Suprapubic skin (tissue), 4 donors: Measurements from ENCODE around the gene ABCD3. TPM values are rescaled to one million over a fixed set of nuclear protein-coding genes. Genes with fewer than 3 reads are reported as not detected.
"Not testable (repeated sequence)": the region's sequence is repeated elsewhere in the genome, so short reads cannot be mapped to it uniquely, and the experiment has no call there.

Experiments used
- DNase-seq, 2 donors: peaks; one replicate each; pipeline ENCODE4 v3.0.0-alpha.2; 2019; ENCODE audit warnings: low spot score in 2 of 2
- H3K27ac ChIP-seq: fragments of 200-600 bp; sonication (generic); one replicate; pipeline ENCODE4 v1.5.1; 2019
- H3K27me3 ChIP-seq: fragments of 200-600 bp; sonication (generic); one replicate; pipeline ENCODE4 v1.5.1; 2019
- H3K36me3 ChIP-seq: fragments of 200-600 bp; sonication (generic); one replicate; pipeline ENCODE4 v1.5.1; 2019
- H3K4me1 ChIP-seq: fragments of 200-600 bp; sonication (generic); one replicate; pipeline ENCODE4 v1.5.1; 2019
- H3K4me3 ChIP-seq: fragments of 200-600 bp; sonication (generic); one replicate; pipeline ENCODE4 v1.5.1; 2019; ENCODE audit warnings: mild to moderate bottlenecking
- H3K9me3 ChIP-seq: fragments of 200-600 bp; sonication (generic); one replicate; pipeline ENCODE4 v1.5.1; 2019
- EP300 ChIP-seq: sonication (generic); formaldehyde crosslinking; IDR thresholded peaks from one replicate; pipeline ENCODE4 v1.6.1; 2017; ENCODE audit warnings: antibody characterized with exemption
- POLR2A ChIP-seq, 2 donors: fragments of 450-650 bp; IDR thresholded peaks; one replicate each; pipeline ENCODE4 v1.6.1; 2017; ENCODE audit warnings: antibody characterized with exemption in 2 of 2, mild to moderate bottlenecking in 2 of 2, moderate library complexity in 2 of 2
- POLR2AphosphoS5 ChIP-seq, 3 donors: sonication (generic); formaldehyde crosslinking; IDR thresholded peaks; one replicate each; pipeline ENCODE4 v1.6.1; 2017; ENCODE audit warnings: antibody characterized with exemption in 3 of 3
- WGBS: methylation state at CpG from one replicate; pipeline ENCODE4 v1.1.5; 2018; 5-methylcytosine and 5-hydroxymethylcytosine counted together
- total RNA-seq, 4 donors: library from RNA; depleted of rRNA; stranded (reverse); fragments of >200 nt; gene quantifications; one replicate each; pipeline ENCODE4 v1.1.0, GENCODE V29; 2016
- TF ChIP-seq, protein P1 (sequence below), 2 donors: fragments of 200-600 bp in 1 of 2; fragments of 450-650 bp in 1 of 2; sonication (generic) in 1 of 2; IDR thresholded peaks; one replicate each; pipeline ENCODE4 v1.5.1; 2016 to 2019; ENCODE audit warnings: antibody characterized with exemption in 2 of 2, mild to moderate bottlenecking in 1 of 2, moderate library complexity in 1 of 2

ABCD3 gene
- total RNA-seq, 4 donors from 2014 or later, result 27.6 to 46.5 (median 39.8) TPM

DNA sequence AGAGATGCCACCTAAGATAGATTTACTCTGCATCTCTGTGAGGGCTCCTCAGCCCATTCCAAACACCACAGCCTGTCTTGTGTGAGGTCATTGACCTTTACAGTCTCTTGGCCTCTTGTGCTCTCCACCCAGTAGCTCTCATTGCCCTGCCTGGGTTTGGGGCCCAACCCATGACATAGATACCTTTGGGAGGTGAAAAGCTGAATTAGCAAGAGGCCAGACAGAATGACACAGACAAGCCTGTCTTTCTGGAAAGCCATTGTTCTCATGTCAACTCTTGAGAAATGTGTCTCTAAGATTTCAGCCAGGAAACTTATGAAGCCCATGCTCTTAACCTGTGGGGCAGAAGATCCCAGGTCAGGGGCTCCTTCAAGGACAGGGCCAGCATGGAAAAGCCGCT lies 141.7 kb downstream of the ABCD3 start:
- 86% methylated on average over 1 of the region's 1 CpG for WGBS
- Histone ChIP-seq H3K27me3 (no peaks in the 10 kb centered on the region), H3K36me3 (no peaks in the 10 kb centered on the region), H3K4me1 (no peaks in the 10 kb centered on the region), H3K27ac (no peak overlapping the region), H3K4me3 (no peak overlapping the region), H3K9me3 (no peaks in the 10 kb centered on the region)
- DNase-seq, result no peak
- TF ChIP-seq POLR2AphosphoS5 (IDR thresholded peaks at IDR 0.05), result no peak
- TF ChIP-seq EP300, result no peak
- TF ChIP-seq, protein P1, sequence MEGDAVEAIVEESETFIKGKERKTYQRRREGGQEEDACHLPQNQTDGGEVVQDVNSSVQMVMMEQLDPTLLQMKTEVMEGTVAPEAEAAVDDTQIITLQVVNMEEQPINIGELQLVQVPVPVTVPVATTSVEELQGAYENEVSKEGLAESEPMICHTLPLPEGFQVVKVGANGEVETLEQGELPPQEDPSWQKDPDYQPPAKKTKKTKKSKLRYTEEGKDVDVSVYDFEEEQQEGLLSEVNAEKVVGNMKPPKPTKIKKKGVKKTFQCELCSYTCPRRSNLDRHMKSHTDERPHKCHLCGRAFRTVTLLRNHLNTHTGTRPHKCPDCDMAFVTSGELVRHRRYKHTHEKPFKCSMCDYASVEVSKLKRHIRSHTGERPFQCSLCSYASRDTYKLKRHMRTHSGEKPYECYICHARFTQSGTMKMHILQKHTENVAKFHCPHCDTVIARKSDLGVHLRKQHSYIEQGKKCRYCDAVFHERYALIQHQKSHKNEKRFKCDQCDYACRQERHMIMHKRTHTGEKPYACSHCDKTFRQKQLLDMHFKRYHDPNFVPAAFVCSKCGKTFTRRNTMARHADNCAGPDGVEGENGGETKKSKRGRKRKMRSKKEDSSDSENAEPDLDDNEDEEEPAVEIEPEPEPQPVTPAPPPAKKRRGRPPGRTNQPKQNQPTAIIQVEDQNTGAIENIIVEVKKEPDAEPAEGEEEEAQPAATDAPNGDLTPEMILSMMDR (IDR thresholded peaks at IDR 0.05), result no peak
- TF ChIP-seq POLR2A (IDR thresholded peaks at IDR 0.05), result no peak

DNA sequence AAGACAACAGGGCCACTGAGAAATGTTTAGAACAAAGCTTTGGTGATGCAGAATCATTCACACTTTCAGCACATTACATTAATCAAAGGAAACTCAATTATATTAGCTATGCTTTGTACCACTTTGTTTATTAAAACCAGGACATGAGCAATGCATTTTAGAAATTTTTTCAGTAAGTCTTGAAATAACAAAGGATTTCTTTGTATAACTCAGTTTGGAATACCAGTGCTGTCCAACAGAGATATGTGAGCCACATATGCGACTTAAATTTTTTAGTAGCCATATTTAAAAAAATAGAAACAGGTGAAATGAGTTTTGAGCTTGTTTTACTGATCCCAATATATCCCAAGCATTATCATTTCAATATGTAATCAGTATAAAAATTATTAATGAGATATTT lies 142.1 kb downstream of the ABCD3 start:
- Histone ChIP-seq H3K4me1 (no peaks in the 10 kb centered on the region), H3K27ac (no peak overlapping the region), H3K4me3 (no peak overlapping the region), H3K27me3 (no peaks in the 10 kb centered on the region), H3K36me3 (no peaks in the 10 kb centered on the region), H3K9me3 (no peaks in the 10 kb centered on the region)
- TF ChIP-seq EP300, result no peak
- no peak for DNase-seq
- 62% methylated on average over 1 of the region's 1 CpG for WGBS

DNA sequence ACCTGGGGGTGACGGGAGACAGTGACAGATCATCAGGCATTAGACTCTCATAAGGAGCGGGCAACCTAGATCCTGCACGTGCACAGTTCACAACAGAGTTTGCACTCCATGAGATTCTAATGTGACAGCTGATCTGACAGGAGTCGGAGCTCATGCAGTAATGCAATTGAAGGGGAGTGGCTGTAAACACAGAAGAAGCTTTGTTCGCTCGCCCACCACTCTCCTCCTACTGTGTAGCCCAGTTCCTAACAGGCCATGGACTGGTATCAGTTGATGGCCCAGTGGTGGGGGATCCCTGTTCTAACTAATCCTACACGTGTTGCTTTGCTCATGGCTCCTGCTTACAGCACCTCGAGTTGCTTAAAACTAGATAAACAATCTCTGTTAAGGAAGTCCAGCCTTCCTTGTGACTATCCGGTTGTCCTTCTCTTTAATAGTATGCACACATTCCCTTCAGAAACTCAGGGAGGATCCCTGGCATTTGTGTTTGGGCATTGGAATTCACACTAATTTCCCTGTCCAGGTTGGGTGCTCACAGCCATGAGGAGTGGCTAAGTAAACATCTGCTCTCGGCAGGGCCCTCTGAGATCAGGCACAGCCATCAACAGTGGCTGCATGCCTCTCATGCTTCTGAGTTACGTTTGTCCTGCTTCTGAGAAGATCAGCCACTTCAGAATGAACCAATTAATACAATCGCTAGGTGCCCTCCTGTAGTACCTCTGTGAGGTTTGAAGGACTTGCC lies 144.5 kb downstream of the ABCD3 start:
- DNase-seq, result no peak
- no peaks in the 10 kb centered on the region for H3K4me1 ChIP-seq
- no peaks in the 10 kb centered on the region for H3K9me3 ChIP-seq
- no peaks in the 10 kb centered on the region for H3K36me3 ChIP-seq
- H3K27ac ChIP-seq, result no peak overlapping the region
- no peak overlapping the region for H3K4me3 ChIP-seq
- no peaks in the 10 kb centered on the region for H3K27me3 ChIP-seq
- WGBS, result 77% methylated on average over 12 of the region's 12 CpGs
- TF ChIP-seq POLR2A (IDR thresholded peaks at IDR 0.05) (no peak), EP300 (no peak), POLR2AphosphoS5 (IDR thresholded peaks at IDR 0.05) (no peak)
- TF ChIP-seq, protein P1 (IDR thresholded peaks at IDR 0.05), result no peak

DNA sequence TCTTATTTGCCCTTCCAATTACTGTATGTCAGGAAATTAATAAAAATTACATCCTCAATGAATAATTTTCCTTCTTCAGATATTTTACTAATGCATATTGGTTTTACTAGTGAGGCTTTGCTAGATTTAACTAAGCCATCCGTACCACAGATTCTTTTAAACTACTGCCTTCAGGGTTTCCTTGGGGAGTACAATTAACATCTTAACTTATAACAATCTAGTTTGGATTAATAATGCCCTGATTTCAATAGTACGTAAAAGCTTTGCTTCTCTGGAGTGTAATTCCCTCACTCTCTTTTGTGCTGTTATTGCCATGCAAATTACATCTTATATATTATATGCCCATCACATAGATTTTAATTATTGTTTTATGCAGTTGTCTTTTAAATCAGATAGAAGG lies 147.7 kb downstream of the ABCD3 start:
- no peak for DNase-seq
- H3K27ac ChIP-seq, result no peak overlapping the region
- TF ChIP-seq EP300 (no peak), POLR2AphosphoS5 (IDR thresholded peaks at IDR 0.05) (no peak), POLR2A (IDR thresholded peaks at IDR 0.05) (no peak)
- TF ChIP-seq, protein P1 (IDR thresholded peaks at IDR 0.05), result no peak
- no peak overlapping the region for H3K4me3 ChIP-seq
- no peaks in the 10 kb centered on the region for H3K9me3 ChIP-seq
- WGBS, result 97% methylated on average over 2 of the region's 2 CpGs
- no peaks in the 10 kb centered on the region for H3K4me1 ChIP-seq
- H3K36me3 ChIP-seq, result no peaks in the 10 kb centered on the region
- H3K27me3 ChIP-seq, result no peaks in the 10 kb centered on the region

DNA sequence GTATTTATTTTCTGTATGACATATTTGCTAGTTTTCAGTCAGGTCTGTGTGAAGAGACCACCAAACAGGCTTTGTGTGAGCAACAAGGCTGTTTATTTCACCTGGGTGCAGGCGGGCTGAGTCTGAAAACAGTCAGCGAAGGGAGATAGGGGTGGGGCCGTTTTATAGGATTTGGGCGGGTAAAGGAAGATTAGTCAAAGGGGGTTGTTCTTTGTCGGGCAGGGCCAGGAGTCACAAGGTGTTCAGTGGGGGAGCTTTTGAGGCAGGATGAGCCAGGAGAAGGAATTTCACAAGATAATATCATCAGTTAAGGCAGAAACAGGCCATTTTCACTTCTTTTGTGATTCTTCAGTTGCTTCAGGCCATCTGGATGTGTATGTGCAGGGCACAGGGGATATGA lies 148.2 kb downstream of the ABCD3 start:
- H3K27me3 ChIP-seq, H3K36me3 ChIP-seq, H3K9me3 ChIP-seq, H3K4me3 ChIP-seq, H3K4me1 ChIP-seq, H3K27ac ChIP-seq, DNase-seq: not testable (repeated sequence)
- WGBS, result 65% methylated on average over 5 of the region's 5 CpGs

DNA sequence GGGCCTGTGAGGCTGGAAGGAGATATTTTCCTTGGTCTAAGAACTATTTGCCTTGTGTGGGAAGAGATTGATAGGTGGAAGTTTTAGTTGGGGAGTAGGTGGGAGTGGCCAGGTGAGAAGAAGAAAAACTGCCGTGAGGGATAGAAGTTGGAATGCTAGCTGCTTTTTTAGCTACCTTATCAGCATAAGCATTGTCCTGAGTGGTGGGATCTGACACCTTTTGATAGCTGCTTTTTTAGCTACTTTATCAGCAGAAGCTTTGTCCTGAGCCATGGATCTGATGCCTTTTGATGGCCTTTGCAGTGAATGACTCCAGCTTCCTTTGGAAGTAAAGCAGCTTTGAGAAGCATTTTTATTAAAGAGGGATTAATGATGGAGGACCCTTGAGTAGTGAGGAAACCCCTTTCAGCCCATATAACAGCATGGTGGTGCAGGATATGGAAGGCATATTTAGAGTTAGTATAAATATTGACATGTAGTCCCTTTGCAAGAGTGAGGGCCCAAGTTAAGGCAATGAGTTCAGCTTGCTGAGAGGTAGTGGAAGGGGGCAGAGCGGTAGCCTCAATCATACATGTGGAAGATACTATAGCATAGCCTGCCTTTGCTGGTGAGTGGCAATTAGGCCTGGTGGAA lies 149.9 kb downstream of the ABCD3 start:
- 95% methylated on average over 2 of the region's 2 CpGs for WGBS

More for the DNA sequence above, 149.9 kb downstream of the ABCD3 start:
- not testable (repeated sequence) for DNase-seq, H3K36me3 ChIP-seq, H3K9me3 ChIP-seq, H3K27me3 ChIP-seq, H3K27ac ChIP-seq, H3K4me1 ChIP-seq, H3K4me3 ChIP-seq

Other genes starting within 250 kb of the ABCD3 start
- 10 to 100 TPM; 23.4 to 38.3 (median 28.6) TPM for gene ARHGAP29, start 180.8 kb upstream of the ABCD3 start, total RNA-seq
- gene F3, start 123.4 kb downstream of the ABCD3 start, total RNA-seq, result 100 to 1,000 TPM in 2 of 4 donors, 10 to 100 TPM in 2; 36.5 to 110 (median 84.0) TPM